Coronary artery (tissue), 2 donors: ENCODE measurements around the gene OR5P2.
"Not testable (repeated sequence)": the region's sequence is repeated elsewhere in the genome, so short reads cannot be mapped to it uniquely, and the experiment has no call there.

ENCODE experiments used
- DNase-seq: peaks from one replicate; pipeline ENCODE4 v3.0.0-alpha.2; 2017; ENCODE audit warnings: low spot score
- H3K27ac ChIP-seq, 2 donors: fragments of 200-600 bp; sonication (generic); one replicate each; pipeline ENCODE4 v1.5.1; 2016 to 2019
- H3K4me3 ChIP-seq: fragments of 200-600 bp; sonication (generic); 2 replicates; pipeline ENCODE4 v1.5.1; 2016; ENCODE audit warnings: mild to moderate bottlenecking, moderate library complexity
- TF ChIP-seq, protein P1 (sequence below): fragments of 200-600 bp; sonication (generic); IDR thresholded peaks from one replicate; pipeline ENCODE4 v1.5.1; 2019; ENCODE audit warnings: antibody characterized with exemption

The OR5P2 gene

GRCh38 chr11:7826324-7826723, 29.6 kb upstream of the OR5P2 start:
- TF ChIP-seq, protein P1, sequence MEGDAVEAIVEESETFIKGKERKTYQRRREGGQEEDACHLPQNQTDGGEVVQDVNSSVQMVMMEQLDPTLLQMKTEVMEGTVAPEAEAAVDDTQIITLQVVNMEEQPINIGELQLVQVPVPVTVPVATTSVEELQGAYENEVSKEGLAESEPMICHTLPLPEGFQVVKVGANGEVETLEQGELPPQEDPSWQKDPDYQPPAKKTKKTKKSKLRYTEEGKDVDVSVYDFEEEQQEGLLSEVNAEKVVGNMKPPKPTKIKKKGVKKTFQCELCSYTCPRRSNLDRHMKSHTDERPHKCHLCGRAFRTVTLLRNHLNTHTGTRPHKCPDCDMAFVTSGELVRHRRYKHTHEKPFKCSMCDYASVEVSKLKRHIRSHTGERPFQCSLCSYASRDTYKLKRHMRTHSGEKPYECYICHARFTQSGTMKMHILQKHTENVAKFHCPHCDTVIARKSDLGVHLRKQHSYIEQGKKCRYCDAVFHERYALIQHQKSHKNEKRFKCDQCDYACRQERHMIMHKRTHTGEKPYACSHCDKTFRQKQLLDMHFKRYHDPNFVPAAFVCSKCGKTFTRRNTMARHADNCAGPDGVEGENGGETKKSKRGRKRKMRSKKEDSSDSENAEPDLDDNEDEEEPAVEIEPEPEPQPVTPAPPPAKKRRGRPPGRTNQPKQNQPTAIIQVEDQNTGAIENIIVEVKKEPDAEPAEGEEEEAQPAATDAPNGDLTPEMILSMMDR: no peak
- H3K27ac ChIP-seq: no peak overlapping the region
- H3K4me3 ChIP-seq: no peak overlapping the region
- no peak for DNase-seq

GRCh38 chr11:7820417-7820816, 23.7 kb upstream of the OR5P2 start:
- not testable (repeated sequence) for H3K27ac ChIP-seq, DNase-seq, H3K4me3 ChIP-seq

GRCh38 chr11:7814897-7815296, 18.2 kb upstream of the OR5P2 start:
- H3K4me3 ChIP-seq, H3K27ac ChIP-seq, DNase-seq: not testable (repeated sequence)

DNA sequence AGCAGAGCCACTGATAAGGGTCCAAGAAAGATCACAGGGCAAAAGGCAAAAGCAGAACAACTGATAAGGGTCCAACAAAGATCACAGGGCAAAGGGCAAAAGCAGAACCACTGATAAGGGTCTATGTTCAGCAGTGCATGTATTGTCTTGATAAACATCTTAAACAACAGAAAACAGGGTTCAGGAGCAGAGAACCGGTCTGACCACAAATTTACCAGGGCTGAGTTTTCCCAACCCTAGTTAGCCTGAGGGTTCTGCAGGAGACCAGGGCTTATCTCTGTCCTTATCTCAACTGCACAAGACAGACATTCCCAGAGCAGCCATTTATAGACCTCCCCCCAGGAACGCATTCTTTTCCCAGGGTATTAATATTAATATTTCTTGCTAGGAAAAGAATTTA, 13.6 kb upstream of the OR5P2 start:
- H3K4me3 ChIP-seq, H3K27ac ChIP-seq, DNase-seq: not testable (repeated sequence)

DNA sequence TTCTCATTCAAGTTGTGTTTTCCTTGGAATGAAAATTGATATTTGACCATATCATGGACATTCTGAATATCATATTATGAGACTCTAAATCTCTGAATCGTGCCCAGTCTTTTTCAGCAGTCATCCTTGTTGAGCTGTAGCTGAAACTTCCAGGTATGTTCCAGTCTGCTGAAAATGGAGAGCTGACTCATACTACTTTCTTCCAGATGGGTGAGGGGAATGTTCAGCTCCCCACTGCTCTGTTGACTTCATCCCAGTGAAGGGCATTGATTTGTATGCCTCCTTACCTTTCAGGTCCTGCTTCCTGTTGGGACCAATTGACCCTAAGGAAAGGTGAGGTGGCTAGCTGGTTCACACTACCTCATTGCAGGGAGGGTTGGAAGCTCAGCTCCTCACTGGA, 3.5 kb downstream of the OR5P2 start:
- TF ChIP-seq, protein P1: no peak
- H3K4me3 ChIP-seq: no peak overlapping the region
- no peak overlapping the region for H3K27ac ChIP-seq
- DNase-seq: no peak

- H3K4me3 ChIP-seq: no peak overlapping the region
- DNase-seq: no peak
- H3K27ac ChIP-seq: no peak overlapping the region
- TF ChIP-seq, protein P1: no peak
Measured at GRCh38 chr11:7787239-7787638, 9.5 kb downstream of the OR5P2 start.

GRCh38 chr11:7775689-7776088, 21.1 kb downstream of the OR5P2 start:
- no peak for DNase-seq
- Histone ChIP-seq H3K4me3 (no peak overlapping the region), H3K27ac (no peak overlapping the region)
- TF ChIP-seq, protein P1: no peak

GRCh38 chr11:7764301-7764700, 32.4 kb downstream of the OR5P2 start:
- not testable (repeated sequence) for DNase-seq

GRCh38 chr11:7759010-7759409, 37.7 kb downstream of the OR5P2 start:
- no peak for DNase-seq
- TF ChIP-seq, protein P1: no peak
- Histone ChIP-seq H3K27ac (no peak overlapping the region), H3K4me3 (no peak overlapping the region)

More at GRCh38 chr11:7764301-7764700, 32.4 kb downstream of the OR5P2 start:
- not testable (repeated sequence) for H3K27ac ChIP-seq, H3K4me3 ChIP-seq
